Pancreas (tissue), 10 donors: ENCODE data around the gene BTF3L4. TPM values are rescaled to one million over a fixed set of nuclear protein-coding genes. Genes with fewer than 3 reads are reported as not detected.

Source experiments
- ATAC-seq, 4 donors: fragments of 200-7000 bp; cut with Tn5 transposase; one replicate each; pipeline versions ENCODE4 v1.8.0 to v1.9.1; 2020; ENCODE audit warnings: mild to moderate bottlenecking in 4 of 4, moderate library complexity in 4 of 4
- DNase-seq, 6 donors: peaks; one replicate each; pipeline ENCODE4 v3.0.0-alpha.2; 2020
- FAIRE-seq: peaks from 2 replicates; lab custom pipeline; 2012; peaks lifted over from hg19 to GRCh38; lab: Jason Lieb, UNC
- H3K27ac ChIP-seq, 4 donors: fragments of 200-600 bp; sonication (generic); 1 replicate in 3 of 4; 2 replicates in 1 of 4; pipeline versions ENCODE4 v1.5.0 to v1.8.0; 2020
- H3K27me3 ChIP-seq, 4 donors: fragments of 200-600 bp; one replicate each; pipeline ENCODE4 v1.8.0; 2021
- H3K36me3 ChIP-seq, 3 donors: fragments of 200-600 bp; sonication (generic) in 1 of 3; one replicate each; pipeline versions ENCODE4 v1.5.0 to v1.8.0; 2020 to 2021
- H3K4me1 ChIP-seq, 3 donors: fragments of 200-600 bp; one replicate each; pipeline ENCODE4 v1.8.0; 2021
- H3K4me3 ChIP-seq, 4 donors: fragments of 200-600 bp; sonication (generic) in 2 of 4; one replicate each; pipeline versions ENCODE4 v1.5.0 to v1.8.0; 2020 to 2021
- H3K9me3 ChIP-seq, 4 donors: fragments of 200-600 bp; one replicate each; pipeline ENCODE4 v1.8.0; 2021
- CTCF ChIP-seq, 4 donors: fragments of 200-600 bp; sonication (generic) in 3 of 4; IDR thresholded peaks; one replicate each; pipeline versions ENCODE4 v1.5.0 to v1.8.0; 2021; ENCODE audit warnings: antibody characterized with exemption in 4 of 4
- WGBS, 2 donors: extraction: QIAGEN DNeasy Blood & Tissue Kit; methylation state at CpG; one replicate each; pipeline ENCODE4 v1.1.7; 2013; 5-methylcytosine and 5-hydroxymethylcytosine counted together
- intact Hi-C, 3 donors: fragments of 100-400 bp; cut with DNase I; formaldehyde crosslinking; loops; one replicate each; pipeline versions ENCODE4 v1.11.1 to v1.14.2; 2022
- polyA plus RNA-seq, 2 donors: library from polyadenylated mRNA; stranded (reverse); fragments of 200-250 nt; gene quantifications; one replicate each; pipeline ENCODE4 v1.2.3, GENCODE V29; 2013
- total RNA-seq, 6 donors: library from RNA; stranded (reverse); fragmentation: NEBNext Ultra II Directional in 4 of 6; extraction: Animal tissue kit (Norgen Biotek cat#: 25700) in 4 of 6; gene quantifications; one replicate each; pipeline versions ENCODE4 v1.2.1 to v1.2.4, GENCODE V29; 2021 to 2023
- donor health status: healthy with polysubstance abuse.
- donor health status: DM: no; HTN: no; CAD: no; lungs with moderate emphysema.
- donor health status: DM: no; HTN: no; CAD: no.
- donor health status: control.
- donor health status: control.
- donor health status: Bipolar disorder and iron deficiency.
- donor health status: DM: yes; HTN: yes; CAD: no.
- donor health status: DM: no; HTN: no; CAD: no.
- donor health status: DM: no; HTN: no; CAD: no.
- donor health status: DM: yes; HTN: yes; CAD: no.

Gene BTF3L4
- total and polyA plus RNA-seq, 8 donors: 15.8 to 29.7 (median 23.4) TPM

GRCh38 chr1:52096216-52096615 lies 40.1 kb downstream of the BTF3L4 start:
- FAIRE-seq (no peak), ATAC-seq (no peak), DNase-seq (no peak)
- Histone ChIP-seq H3K4me3 (no peak overlapping the region), H3K27me3 (no peaks in the 10 kb centered on the region), H3K4me1 (no peaks in the 10 kb centered on the region), H3K36me3 (no peaks in the 10 kb centered on the region), H3K27ac (no peak overlapping the region), H3K9me3 (no peaks in the 10 kb centered on the region)
- intact Hi-C loops: no loop called here
- TF ChIP-seq CTCF (IDR thresholded peaks at IDR 0.05): no peak
- 80 to 81% methylated on average over 8 of the region's 8 CpGs for WGBS, 2 donors

DNA sequence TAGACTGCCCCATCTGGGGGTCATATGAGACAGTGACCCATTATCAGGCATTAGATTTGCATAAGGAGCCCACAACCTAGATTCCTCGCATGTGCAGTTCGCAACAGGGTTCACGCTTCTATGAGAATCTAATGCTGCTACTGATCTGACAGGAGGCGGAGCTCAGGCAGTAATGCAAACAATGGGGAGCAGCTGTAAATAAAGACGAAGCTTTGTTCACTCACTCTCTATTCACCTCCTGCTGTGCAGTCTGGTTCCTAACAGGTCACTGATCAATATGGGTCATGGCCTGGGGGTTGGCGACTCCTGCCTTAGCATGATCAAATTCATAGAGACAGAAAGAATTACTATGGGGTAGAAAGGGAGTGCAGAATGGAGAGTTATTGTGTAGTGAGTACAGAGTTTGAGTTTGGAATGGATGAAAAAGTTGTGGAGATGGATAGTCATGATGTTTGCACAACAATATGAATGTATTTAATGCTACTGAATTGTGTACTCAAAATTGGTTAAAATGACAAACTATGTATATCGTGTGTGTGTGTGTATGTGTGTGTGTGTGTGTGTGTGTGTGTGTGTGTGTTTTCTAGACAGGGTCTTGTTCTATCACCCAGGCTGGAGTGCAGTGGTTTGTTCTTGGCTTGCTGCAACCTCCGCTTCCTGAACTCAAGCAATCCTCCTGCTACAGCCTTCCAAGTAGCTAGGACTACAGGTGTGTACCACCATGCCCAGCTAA lies 42.2 kb downstream of the BTF3L4 start:
- 27 to 29% methylated on average over 8 of the region's 8 CpGs for WGBS, 2 donors
- no peak for TF ChIP-seq CTCF (IDR thresholded peaks at IDR 0.05)
- Histone ChIP-seq H3K27ac (no peak overlapping the region), H3K4me3 (no peak overlapping the region), H3K4me1 (no peaks in the 10 kb centered on the region), H3K9me3 (no peaks in the 10 kb centered on the region), H3K36me3 (no peaks in the 10 kb centered on the region), H3K27me3 (no peaks in the 10 kb centered on the region)
- ATAC-seq (peak; percentile 38 to 73 (median 58)), FAIRE-seq (no peak), DNase-seq (no peak)
- intact Hi-C loops: no loop called here

DNA sequence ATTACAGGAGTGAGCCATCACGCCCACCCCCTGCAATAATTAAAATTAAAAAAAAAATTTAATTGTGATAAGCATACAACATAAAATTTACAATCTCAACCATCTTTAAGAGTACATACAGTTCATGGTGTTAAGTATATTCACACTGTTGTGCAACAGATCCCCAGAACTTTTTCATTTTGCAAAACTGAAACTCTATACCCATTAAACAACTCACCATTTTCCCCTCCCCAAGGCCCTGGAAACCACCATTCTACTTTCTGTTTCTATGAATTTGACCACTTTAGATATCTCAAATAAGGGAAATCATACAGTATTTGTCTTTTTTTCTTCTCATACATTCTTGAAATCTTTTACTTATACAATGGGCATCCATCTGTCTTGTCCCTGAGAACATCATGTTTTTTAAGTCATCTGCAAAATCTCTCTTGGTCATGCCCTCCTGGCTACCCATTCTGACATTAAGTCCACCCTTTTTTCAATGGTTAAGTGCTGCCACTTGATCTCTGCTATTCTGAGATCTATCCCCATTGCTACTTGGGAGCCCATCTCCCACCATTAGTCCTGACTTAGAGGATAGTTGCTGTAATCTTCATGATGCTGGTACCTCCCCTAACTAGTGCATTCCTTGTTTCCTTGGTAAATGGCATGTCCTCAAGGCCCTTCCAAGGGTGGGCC lies 46.4 kb downstream of the BTF3L4 start:
- no peaks in the 10 kb centered on the region for H3K4me1 ChIP-seq
- DNase-seq (no peak), ATAC-seq (no peak), FAIRE-seq (no peak)
- whole genome bisulfite sequencing, 2 donors: 89 to 96% methylated on average over 1 of the region's 1 CpG
- H3K36me3 ChIP-seq: no peaks in the 10 kb centered on the region
- no peaks in the 10 kb centered on the region for H3K9me3 ChIP-seq
- no peak overlapping the region for H3K4me3 ChIP-seq
- no peak for TF ChIP-seq CTCF (IDR thresholded peaks at IDR 0.05)
- H3K27ac ChIP-seq: no peak overlapping the region
- no peaks in the 10 kb centered on the region for H3K27me3 ChIP-seq
- intact Hi-C loops: no loop called here

- no peak for DNase-seq
- FAIRE-seq: no peak
- no peak for TF ChIP-seq CTCF (IDR thresholded peaks at IDR 0.05)
- intact Hi-C loops: no loop called here
- H3K4me3 ChIP-seq: no peak overlapping the region
- H3K9me3 ChIP-seq: no peaks in the 10 kb centered on the region
- H3K36me3 ChIP-seq: no peaks in the 10 kb centered on the region
- H3K27ac ChIP-seq: no peak overlapping the region
- peak in 1 of 4 donors; percentile 29 for ATAC-seq
- H3K4me1 ChIP-seq: peaks cover 0 to 7% (median 0%) of the 10 kb centered on the region in 3 donors
- H3K27me3 ChIP-seq: no peaks in the 10 kb centered on the region
These were observed 55.4 kb downstream of the BTF3L4 start for GRCh38 chr1:52111492-52111891.

DNA sequence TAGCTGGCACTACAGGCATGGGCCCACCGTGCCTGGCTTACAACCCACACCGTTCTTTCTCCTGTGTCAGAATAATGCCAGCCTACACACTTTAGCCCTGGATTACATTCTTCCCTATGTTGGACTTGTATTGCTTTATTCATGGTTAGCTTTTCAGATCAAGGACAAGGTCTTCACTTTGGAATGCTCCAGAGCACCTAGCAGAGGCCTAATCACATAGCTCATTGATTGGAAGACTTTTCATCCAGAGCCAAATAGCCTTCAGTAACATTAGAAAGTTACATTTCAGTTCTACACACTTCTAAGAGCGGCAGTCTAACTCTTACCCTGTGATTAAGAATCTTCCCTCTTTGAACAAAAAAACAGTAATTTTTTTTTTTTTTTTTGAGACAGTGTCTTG lies 56.4 kb downstream of the BTF3L4 start:
- no peaks in the 10 kb centered on the region for H3K36me3 ChIP-seq
- intact Hi-C loops: no loop called here
- no peaks in the 10 kb centered on the region for H3K9me3 ChIP-seq
- no peak overlapping the region for H3K4me3 ChIP-seq
- H3K27ac ChIP-seq: no peak overlapping the region
- no peak for TF ChIP-seq CTCF (IDR thresholded peaks at IDR 0.05)
- FAIRE-seq: no peak
- H3K27me3 ChIP-seq: no peaks in the 10 kb centered on the region
- DNase-seq: no peak
- ATAC-seq: peak in 3 of 4 donors; percentile 29 to 94 (median 80)
- H3K4me1 ChIP-seq: peaks cover 0 to 7% (median 0%) of the 10 kb centered on the region in 3 donors
- WGBS, 2 donors: 24 to 25% methylated on average over 3 of the region's 3 CpGs
